ENCODE data around the gene EPB41. TPM values are rescaled to one million over a fixed set of nuclear protein-coding genes. Genes with fewer than 3 reads are reported as not detected.

EPB41 gene
- 41.7 TPM for total RNA-seq (2021; ENCODE audit: unreplicated experiment)
- 20.1 and 24.2 TPM in 2 replicates for polyA plus RNA-seq (2012)
- percentile 69 among the genes with signal in this experiment for Bru-seq, nascent RNA
- percentile 74 among the genes with signal in this experiment for BruChase-seq, experiment 1, labeled RNA remaining after a 6-hour chase
- BruChase-seq, experiment 2, labeled RNA remaining after a 2-hour chase, result percentile 66 among the genes with signal in this experiment
- long read RNA-seq, full-length matches to known transcripts, result 1 of 34 reads
- long read RNA-seq, partial matches to known transcripts, result 17 of 34 reads
- long read RNA-seq, other reads (novel, unspliced or antisense), result 16 of 34 reads

DNA sequence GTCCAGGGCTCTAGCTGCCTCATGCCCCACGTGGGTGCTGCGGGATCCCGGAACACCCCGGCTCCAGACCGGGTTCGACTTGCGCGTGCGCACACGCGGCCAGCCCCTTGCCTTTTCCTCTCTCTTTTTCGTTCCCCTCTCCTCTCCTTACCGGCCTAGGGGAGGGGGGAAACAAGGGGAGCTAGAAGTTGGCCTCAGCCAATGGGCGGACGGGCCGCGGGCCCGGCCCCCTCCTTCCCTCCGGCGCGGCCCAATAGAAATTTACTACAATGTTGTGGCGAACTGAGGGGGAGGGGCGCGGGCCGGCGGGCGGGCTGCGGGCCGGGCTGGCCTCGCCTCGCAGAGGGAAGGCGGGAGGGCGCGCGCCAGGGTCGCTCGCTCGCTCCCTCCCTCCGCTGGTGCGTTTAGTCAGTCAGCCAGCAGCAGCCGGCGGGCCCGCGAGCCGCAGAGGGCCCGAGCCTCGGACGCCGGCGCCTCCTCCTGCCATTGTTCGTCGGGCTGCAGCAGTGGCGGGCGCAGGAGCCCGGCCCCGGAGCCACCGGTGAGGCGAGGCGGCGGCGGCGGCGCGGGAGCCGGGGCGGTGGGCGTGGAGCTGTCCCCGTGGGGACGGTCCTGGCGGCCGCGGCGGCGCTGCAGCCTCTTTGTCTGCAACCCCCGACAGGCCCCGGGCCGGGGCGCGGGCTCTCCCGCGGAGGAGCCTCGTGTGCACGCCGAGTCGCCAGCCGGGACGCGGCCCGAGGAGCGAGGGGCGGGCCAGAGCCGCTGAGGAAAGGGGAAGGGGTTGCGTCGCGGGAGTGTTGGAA lies at the start of gene EPB41:
Gene EPB41 (plus strand): TSS at position 342 of the 803 bp plus-strand sequence. CDS start 72,869 bp downstream, outside the sequence.
- Histone ChIP-seq H3K9me3 (ENCODE audit: control insufficient read depth in 1 of 2, insufficient read depth in 1 of 2, low read depth in 1 of 2, low read length in 2 of 2) (no peaks in the 10 kb centered on the region), H3K4me3 (replicated peaks in 1 of 2; ENCODE audit: low read depth in 1 of 2, low read length in 2 of 2) (peak within 1 kb of the TSS; percentile 38 to 60), H3K27ac (ENCODE audit: low read depth, low read length) (peak within 1 kb of the TSS; percentile 38; the same call in 1 of the 2 replicates), H3K4me2 (ENCODE audit: low read length) (peak within 1 kb of the TSS; percentile 86), H3K27me3 (ENCODE audit: insufficient read depth, low read length) (no peaks in the 10 kb centered on the region), H2AFZ (ENCODE audit: low read depth, low read length, poor library complexity, severe bottlenecking) (no peak within 1 kb of the TSS), H3K9me2 (ENCODE audit: insufficient read depth) (no peaks in the 10 kb centered on the region), H4K20me1 (ENCODE audit: insufficient read depth) (no peaks in the 10 kb centered on the region), H3K36me3 (ENCODE audit: control insufficient read depth in 1 of 2, insufficient read depth in 2 of 2, low read length in 2 of 2) (no peaks in the 10 kb centered on the region), H3K79me2 (ENCODE audit: insufficient read depth, low read length) (peaks cover 23% of the 10 kb centered on the region), H3K4me1 (ENCODE audit: control insufficient read depth in 1 of 2, insufficient read depth in 2 of 2, low read length in 2 of 2) (peaks cover 13 to 21% of the 10 kb centered on the region in 2 experiments), H3K9ac (ENCODE audit: low read length) (peak within 1 kb of the TSS; percentile 63)
- DNase-seq (ENCODE audit: low read depth, low spot score) (peak; percentile 79), ATAC-seq (peak; percentile 96)
- BruUV-seq (replicated peaks), result no TSS peak
- intact Hi-C loops (cut with micrococcal nuclease), result no loop called here
- ChIA-PET CTCF (interaction anchor here (0.8 to 1.2 kb wide), 4 partner anchors 14 to 32 kb away, joined by 3 to 5 read pairs (median 3); no protein-coding TSS in a partner anchor), POLR2A (interaction anchor here (0.6 to 1.4 kb wide), 6 partner anchors 10 to 411 kb away, joined by 3 to 5 read pairs (median 4); partner anchors contain the start of gene RNU11), RAD21 (ENCODE audit: low non-redundant PET in 1 of 2, low total read pairs in 2 of 2, uncharacterized antibody in 2 of 2, unreplicated experiment in 2 of 2) (interaction anchor here in 1 of 2 experiments (1.5 kb wide), 1 partner anchor 29 kb away, joined by 3 read pairs; no protein-coding TSS in a partner anchor)
- TF ChIP-seq SP1 (IDR thresholded peaks at IDR 0.05; ENCODE audit: low read depth) (peak; percentile 53; the same call in 1 of the 2 replicates), ZFX (IDR thresholded peaks at IDR 0.05) (peak; percentile 47), CBX3 (IDR thresholded peaks at IDR 0.05; ENCODE audit: low read depth) (no peak)
- TF ChIP-seq, protein P1, sequence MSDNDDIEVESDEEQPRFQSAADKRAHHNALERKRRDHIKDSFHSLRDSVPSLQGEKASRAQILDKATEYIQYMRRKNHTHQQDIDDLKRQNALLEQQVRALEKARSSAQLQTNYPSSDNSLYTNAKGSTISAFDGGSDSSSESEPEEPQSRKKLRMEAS (IDR thresholded peaks at IDR 0.05), result peak; percentile 58

DNA sequence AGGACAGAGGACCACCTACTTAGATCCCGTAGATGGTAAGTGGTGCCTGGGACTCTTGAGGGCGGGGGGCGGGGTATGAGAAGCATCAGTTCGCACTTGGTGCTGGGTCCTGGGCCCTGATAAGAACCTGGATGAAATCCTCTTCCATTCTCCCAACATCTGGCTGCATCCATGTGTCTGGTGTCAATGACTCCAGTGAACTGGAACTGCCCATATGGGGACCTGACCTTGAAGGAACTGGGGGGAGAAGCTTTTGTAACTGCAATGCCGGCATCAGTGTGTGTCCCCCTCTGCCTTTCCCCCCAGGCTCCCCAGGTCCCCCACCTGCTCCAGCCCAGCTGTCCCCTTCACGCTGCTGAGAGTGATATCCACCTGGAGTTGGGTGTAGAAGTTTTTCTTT lies 49.7 kb upstream of the EPB41 start:
- ChIA-PET POLR2A (no interaction called here), CTCF (no interaction called here), RAD21 (ENCODE audit: low non-redundant PET in 1 of 2, low total read pairs in 2 of 2, uncharacterized antibody in 2 of 2, unreplicated experiment in 2 of 2) (no interaction called here)
- no peaks in the 10 kb centered on the region for H3K36me3 ChIP-seq (ENCODE audit: control insufficient read depth in 1 of 2, insufficient read depth in 2 of 2, low read length in 2 of 2)
- H3K9me3 ChIP-seq (ENCODE audit: control insufficient read depth in 1 of 2, insufficient read depth in 1 of 2, low read depth in 1 of 2, low read length in 2 of 2), result no peaks in the 10 kb centered on the region
- H2AFZ ChIP-seq (ENCODE audit: low read depth, low read length, poor library complexity, severe bottlenecking), result no peak overlapping the region
- no peaks in the 10 kb centered on the region for H4K20me1 ChIP-seq (ENCODE audit: insufficient read depth)
- H3K4me2 ChIP-seq (ENCODE audit: low read length), result no peak overlapping the region
- DNase-seq (ENCODE audit: low read depth, low spot score) (no peak), ATAC-seq (no peak)
- peaks cover 0 to 7% of the 10 kb centered on the region in 2 experiments; a peak in 1 of 4 replicates for H3K4me1 ChIP-seq (ENCODE audit: control insufficient read depth in 1 of 2, insufficient read depth in 2 of 2, low read length in 2 of 2)
- no peak overlapping the region for H3K27ac ChIP-seq (ENCODE audit: low read depth, low read length)
- H3K27me3 ChIP-seq (ENCODE audit: insufficient read depth, low read length), result no peaks in the 10 kb centered on the region
- no TSS peak for BruUV-seq (replicated peaks)
- no peaks in the 10 kb centered on the region for H3K9me2 ChIP-seq (ENCODE audit: insufficient read depth)
- no peaks in the 10 kb centered on the region for H3K79me2 ChIP-seq (ENCODE audit: insufficient read depth, low read length)
- no peak overlapping the region for H3K9ac ChIP-seq (ENCODE audit: low read length)
- intact Hi-C loops (cut with micrococcal nuclease), result no loop called here
- H3K4me3 ChIP-seq (replicated peaks in 1 of 2; ENCODE audit: low read depth in 1 of 2, low read length in 2 of 2), result no peak overlapping the region
- TF ChIP-seq, protein P1 (IDR thresholded peaks at IDR 0.05), result no peak
- TF ChIP-seq SP1 (IDR thresholded peaks at IDR 0.05; ENCODE audit: low read depth) (no peak), JUND (IDR thresholded peaks at IDR 0.05) (no peak), SRF (IDR thresholded peaks at IDR 0.05; ENCODE audit: low read depth) (no peak), EZH2 (IDR thresholded peaks at IDR 0.05) (no peak), ZFX (IDR thresholded peaks at IDR 0.05) (no peak), POLR2A (IDR thresholded peaks at IDR 0.05; ENCODE audit: borderline replicate concordance, extremely low read depth, insufficient read depth, insufficient read length) (no peak), POLR2AphosphoS5 (IDR thresholded peaks at IDR 0.05; ENCODE audit: low read depth, low read length) (no peak), TCF7L2 (IDR thresholded peaks at IDR 0.05; ENCODE audit: borderline replicate concordance, extremely low read depth, insufficient read depth, insufficient read length) (no peak), ELF1 (IDR thresholded peaks at IDR 0.05; ENCODE audit: borderline replicate concordance, low read depth) (no peak), EZH2phosphoT487 (IDR thresholded peaks at IDR 0.05; ENCODE audit: borderline replicate concordance) (no peak)
- TF ChIP-seq, protein P2, sequence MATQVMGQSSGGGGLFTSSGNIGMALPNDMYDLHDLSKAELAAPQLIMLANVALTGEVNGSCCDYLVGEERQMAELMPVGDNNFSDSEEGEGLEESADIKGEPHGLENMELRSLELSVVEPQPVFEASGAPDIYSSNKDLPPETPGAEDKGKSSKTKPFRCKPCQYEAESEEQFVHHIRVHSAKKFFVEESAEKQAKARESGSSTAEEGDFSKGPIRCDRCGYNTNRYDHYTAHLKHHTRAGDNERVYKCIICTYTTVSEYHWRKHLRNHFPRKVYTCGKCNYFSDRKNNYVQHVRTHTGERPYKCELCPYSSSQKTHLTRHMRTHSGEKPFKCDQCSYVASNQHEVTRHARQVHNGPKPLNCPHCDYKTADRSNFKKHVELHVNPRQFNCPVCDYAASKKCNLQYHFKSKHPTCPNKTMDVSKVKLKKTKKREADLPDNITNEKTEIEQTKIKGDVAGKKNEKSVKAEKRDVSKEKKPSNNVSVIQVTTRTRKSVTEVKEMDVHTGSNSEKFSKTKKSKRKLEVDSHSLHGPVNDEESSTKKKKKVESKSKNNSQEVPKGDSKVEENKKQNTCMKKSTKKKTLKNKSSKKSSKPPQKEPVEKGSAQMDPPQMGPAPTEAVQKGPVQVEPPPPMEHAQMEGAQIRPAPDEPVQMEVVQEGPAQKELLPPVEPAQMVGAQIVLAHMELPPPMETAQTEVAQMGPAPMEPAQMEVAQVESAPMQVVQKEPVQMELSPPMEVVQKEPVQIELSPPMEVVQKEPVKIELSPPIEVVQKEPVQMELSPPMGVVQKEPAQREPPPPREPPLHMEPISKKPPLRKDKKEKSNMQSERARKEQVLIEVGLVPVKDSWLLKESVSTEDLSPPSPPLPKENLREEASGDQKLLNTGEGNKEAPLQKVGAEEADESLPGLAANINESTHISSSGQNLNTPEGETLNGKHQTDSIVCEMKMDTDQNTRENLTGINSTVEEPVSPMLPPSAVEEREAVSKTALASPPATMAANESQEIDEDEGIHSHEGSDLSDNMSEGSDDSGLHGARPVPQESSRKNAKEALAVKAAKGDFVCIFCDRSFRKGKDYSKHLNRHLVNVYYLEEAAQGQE (IDR thresholded peaks at IDR 0.05; ENCODE audit: low read depth), result no peak
